Measurements from ENCODE around the gene FBXO10.

FBXO10 gene

DNA sequence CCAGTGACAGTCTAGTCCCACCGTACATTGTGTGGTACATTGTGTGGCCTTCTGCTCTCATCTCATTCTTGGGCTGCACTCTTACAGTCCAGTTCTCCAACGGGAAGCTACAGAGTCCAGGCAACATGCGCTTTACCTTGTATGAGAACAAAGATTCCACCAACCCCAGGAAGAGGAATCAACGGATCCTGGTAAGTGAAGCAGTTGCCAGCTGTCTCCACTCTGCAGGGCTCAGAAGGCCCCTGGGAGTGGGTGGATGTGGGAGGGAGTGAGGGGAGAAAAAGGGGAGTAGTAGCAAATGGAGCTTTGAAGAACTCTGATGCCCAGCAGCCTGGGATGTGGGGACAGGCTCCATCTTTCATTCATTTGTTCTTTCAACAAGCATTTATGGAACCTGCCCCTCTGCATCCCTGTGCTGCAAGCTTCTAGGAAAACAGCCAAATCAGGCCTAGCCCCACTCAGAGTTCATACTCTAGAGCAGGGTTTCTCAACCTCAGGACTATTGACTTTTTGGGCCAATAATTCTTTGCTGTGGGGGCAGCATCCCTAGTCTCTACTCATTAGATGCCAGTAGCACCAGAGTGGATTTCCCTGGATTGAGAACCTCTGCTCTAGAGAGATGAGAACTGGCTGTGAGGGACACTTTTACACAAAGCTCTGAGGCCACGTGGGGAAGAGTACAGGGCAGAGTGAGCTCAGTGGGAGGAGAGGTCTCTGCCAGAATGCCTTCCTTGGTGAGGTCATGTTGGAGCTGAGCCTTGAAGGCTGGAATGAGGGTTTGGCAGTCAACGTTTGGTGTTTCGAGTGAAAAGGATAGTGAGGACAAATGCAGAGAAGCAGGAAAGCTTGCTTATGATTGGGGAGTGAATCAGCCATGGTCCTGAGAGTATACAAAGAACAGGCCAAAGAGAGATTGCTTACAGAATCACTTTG is 89.3 kb downstream of the FBXO10 start:
- H3K27me3 ChIP-seq (ENCODE audit: insufficient read depth, poor library complexity, severe bottlenecking) = no peaks in the 10 kb centered on the region
- H3K27ac ChIP-seq (replicated peaks) = peak overlapping the region; percentile 74
- no peak for DNase-seq (ENCODE audit: low read depth in 1 of 2, low spot score in 1 of 2)
- peak overlapping the region; percentile 98 for H3K4me3 ChIP-seq (replicated peaks; ENCODE audit: insufficient read depth, low read length)
- no peak for TF ChIP-seq GABPA (IDR thresholded peaks at IDR 0.05; ENCODE audit: low read depth)
- no peak for TF ChIP-seq POLR2AphosphoS5 (IDR thresholded peaks at IDR 0.05; ENCODE audit: low read depth)
- TF ChIP-seq, protein P1, sequence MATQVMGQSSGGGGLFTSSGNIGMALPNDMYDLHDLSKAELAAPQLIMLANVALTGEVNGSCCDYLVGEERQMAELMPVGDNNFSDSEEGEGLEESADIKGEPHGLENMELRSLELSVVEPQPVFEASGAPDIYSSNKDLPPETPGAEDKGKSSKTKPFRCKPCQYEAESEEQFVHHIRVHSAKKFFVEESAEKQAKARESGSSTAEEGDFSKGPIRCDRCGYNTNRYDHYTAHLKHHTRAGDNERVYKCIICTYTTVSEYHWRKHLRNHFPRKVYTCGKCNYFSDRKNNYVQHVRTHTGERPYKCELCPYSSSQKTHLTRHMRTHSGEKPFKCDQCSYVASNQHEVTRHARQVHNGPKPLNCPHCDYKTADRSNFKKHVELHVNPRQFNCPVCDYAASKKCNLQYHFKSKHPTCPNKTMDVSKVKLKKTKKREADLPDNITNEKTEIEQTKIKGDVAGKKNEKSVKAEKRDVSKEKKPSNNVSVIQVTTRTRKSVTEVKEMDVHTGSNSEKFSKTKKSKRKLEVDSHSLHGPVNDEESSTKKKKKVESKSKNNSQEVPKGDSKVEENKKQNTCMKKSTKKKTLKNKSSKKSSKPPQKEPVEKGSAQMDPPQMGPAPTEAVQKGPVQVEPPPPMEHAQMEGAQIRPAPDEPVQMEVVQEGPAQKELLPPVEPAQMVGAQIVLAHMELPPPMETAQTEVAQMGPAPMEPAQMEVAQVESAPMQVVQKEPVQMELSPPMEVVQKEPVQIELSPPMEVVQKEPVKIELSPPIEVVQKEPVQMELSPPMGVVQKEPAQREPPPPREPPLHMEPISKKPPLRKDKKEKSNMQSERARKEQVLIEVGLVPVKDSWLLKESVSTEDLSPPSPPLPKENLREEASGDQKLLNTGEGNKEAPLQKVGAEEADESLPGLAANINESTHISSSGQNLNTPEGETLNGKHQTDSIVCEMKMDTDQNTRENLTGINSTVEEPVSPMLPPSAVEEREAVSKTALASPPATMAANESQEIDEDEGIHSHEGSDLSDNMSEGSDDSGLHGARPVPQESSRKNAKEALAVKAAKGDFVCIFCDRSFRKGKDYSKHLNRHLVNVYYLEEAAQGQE (IDR thresholded peaks at IDR 0.05; ENCODE audit: insufficient replicate concordance, low read depth) = no peak
- TF ChIP-seq, protein P2, sequence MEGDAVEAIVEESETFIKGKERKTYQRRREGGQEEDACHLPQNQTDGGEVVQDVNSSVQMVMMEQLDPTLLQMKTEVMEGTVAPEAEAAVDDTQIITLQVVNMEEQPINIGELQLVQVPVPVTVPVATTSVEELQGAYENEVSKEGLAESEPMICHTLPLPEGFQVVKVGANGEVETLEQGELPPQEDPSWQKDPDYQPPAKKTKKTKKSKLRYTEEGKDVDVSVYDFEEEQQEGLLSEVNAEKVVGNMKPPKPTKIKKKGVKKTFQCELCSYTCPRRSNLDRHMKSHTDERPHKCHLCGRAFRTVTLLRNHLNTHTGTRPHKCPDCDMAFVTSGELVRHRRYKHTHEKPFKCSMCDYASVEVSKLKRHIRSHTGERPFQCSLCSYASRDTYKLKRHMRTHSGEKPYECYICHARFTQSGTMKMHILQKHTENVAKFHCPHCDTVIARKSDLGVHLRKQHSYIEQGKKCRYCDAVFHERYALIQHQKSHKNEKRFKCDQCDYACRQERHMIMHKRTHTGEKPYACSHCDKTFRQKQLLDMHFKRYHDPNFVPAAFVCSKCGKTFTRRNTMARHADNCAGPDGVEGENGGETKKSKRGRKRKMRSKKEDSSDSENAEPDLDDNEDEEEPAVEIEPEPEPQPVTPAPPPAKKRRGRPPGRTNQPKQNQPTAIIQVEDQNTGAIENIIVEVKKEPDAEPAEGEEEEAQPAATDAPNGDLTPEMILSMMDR (IDR thresholded peaks at IDR 0.05; ENCODE audit: insufficient read depth, low read length) = no peak
- TF ChIP-seq SPI1 (IDR thresholded peaks at IDR 0.05; ENCODE audit: borderline replicate concordance, low read depth) = no peak

DNA sequence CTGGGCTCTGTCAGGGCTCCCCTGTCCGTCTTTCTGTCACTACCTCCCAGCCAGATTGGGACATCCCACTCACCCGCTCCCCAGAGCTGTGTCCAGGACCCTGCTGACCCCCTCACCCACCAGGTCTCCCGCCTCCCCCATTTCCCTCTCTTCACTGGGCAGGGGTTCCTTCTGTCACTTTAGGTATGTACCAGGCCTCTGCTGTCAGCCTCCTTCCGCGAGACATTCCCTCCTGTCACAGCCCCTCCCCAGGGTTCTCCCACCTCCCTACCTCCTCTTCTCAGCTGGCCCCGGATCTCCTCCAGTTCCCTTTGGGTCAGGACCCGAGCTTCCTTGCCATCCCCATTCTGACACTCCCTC is 89.9 kb downstream of the FBXO10 start:
- Histone ChIP-seq H3K27ac (replicated peaks) (peak overlapping the region; percentile 74), H3K27me3 (ENCODE audit: insufficient read depth, poor library complexity, severe bottlenecking) (no peaks in the 10 kb centered on the region), H3K4me3 (replicated peaks; ENCODE audit: insufficient read depth, low read length) (peak overlapping the region; percentile 98)
- DNase-seq (ENCODE audit: low read depth in 1 of 2, low spot score in 1 of 2) = peak in 1 of 2 experiments; percentile 9
- TF ChIP-seq, protein P1 (IDR thresholded peaks at IDR 0.05; ENCODE audit: insufficient replicate concordance, low read depth) = no peak
- TF ChIP-seq, protein P2 (IDR thresholded peaks at IDR 0.05; ENCODE audit: insufficient read depth, low read length) = no peak
- TF ChIP-seq POLR2AphosphoS5 (IDR thresholded peaks at IDR 0.05; ENCODE audit: low read depth) = no peak
- no peak for TF ChIP-seq SPI1 (IDR thresholded peaks at IDR 0.05; ENCODE audit: borderline replicate concordance, low read depth)
- no peak for TF ChIP-seq GABPA (IDR thresholded peaks at IDR 0.05; ENCODE audit: low read depth)

DNA sequence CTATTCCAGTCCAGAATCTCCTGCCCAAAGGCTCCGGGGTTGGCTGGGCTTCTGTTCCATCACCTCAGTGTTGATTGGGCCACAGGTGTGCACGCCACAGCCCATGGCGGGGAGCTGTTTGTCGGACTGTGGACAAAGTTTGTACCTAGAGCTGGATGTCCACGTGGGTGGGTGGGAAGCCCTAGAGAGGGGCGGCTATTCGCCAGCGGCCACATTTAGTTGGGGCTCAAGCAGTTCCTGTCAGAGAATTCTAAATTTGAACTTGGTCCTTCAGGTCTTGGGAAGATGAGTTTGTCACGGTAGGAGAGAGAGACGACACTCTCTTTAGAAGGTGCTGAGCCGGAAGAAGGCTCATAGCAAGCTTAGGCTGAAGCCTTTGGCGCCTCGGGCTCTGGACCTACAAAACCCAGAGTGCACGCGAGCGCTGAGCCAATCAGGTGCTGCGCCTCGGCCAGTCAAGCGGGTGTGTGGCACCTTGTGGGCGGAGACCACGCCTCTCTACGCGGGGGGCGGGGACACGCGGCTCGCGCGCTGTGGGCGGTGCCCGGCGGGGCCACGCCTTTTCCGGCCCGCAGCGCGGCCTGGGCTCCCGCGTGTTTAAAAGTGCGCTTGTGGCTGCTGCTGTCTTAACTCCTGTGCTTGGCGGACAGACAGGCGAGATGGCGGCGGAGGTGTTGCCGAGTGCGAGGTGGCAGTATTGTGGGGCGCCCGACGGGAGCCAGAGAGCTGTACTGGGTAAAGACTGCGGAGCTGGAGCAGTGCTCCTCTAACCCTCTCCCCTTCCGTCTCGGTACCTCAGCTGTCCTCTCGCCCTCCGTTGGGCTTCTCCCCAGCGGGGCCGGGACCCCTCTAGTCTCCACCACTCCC is 90.6 kb downstream of the FBXO10 start, which contains the start of gene POLR1E:
Gene POLR1E (plus strand): TSS at position 560 of the 867 bp plus-strand sequence. CDS start 100 bp downstream, at position 660.
- peak within 1 kb of the TSS; percentile 74 for H3K27ac ChIP-seq (replicated peaks)
- peak; percentile 90 to 95 for DNase-seq (ENCODE audit: low read depth in 1 of 2, low spot score in 1 of 2)
- peak within 1 kb of the TSS; percentile 98 for H3K4me3 ChIP-seq (replicated peaks; ENCODE audit: insufficient read depth, low read length)

More for the DNA sequence above, 90.6 kb downstream of the FBXO10 start, which contains the start of gene POLR1E:
- no peaks in the 10 kb centered on the region for H3K27me3 ChIP-seq (ENCODE audit: insufficient read depth, poor library complexity, severe bottlenecking)
- TF ChIP-seq POLR2AphosphoS5 (IDR thresholded peaks at IDR 0.05; ENCODE audit: low read depth) = peak; percentile 95
- TF ChIP-seq, protein P2 (IDR thresholded peaks at IDR 0.05; ENCODE audit: insufficient read depth, low read length) = no peak
